GM12873 (cell line): Measurements from ENCODE around the gene GPC5.

Source experiments
- TF ChIP-seq, protein P1 (sequence below): IDR thresholded peaks from 2 replicates; pipeline ENCODE4 v1.5.1; 2012; ENCODE audit warnings: low read depth, mild to moderate bottlenecking, moderate library complexity, low read length, control low read depth; ENCODE audit not compliant: insufficient read depth; ENCODE audit errors: missing control alignments

The GPC5 gene

DNA sequence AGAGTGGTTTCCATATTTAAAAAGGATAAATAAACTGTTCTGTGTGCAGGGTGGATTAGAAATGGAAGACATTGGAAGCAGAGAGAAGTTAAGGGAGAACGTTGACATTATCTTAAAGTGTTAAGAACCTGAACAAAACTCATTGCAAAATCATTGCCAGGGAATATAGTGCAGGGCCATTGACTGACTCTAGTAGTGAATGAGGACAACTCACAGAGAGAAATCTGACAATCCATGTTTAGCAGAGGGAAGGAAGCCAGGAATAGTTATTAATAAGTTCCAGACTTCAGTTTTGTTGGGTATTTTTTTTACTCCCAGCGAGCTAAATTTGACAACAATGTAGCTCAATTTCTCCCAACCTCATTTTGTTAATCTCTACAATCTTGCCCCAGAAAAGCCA lies 1273.4 kb downstream of the GPC5 start:
- TF ChIP-seq, protein P1, sequence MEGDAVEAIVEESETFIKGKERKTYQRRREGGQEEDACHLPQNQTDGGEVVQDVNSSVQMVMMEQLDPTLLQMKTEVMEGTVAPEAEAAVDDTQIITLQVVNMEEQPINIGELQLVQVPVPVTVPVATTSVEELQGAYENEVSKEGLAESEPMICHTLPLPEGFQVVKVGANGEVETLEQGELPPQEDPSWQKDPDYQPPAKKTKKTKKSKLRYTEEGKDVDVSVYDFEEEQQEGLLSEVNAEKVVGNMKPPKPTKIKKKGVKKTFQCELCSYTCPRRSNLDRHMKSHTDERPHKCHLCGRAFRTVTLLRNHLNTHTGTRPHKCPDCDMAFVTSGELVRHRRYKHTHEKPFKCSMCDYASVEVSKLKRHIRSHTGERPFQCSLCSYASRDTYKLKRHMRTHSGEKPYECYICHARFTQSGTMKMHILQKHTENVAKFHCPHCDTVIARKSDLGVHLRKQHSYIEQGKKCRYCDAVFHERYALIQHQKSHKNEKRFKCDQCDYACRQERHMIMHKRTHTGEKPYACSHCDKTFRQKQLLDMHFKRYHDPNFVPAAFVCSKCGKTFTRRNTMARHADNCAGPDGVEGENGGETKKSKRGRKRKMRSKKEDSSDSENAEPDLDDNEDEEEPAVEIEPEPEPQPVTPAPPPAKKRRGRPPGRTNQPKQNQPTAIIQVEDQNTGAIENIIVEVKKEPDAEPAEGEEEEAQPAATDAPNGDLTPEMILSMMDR, result no peak

DNA sequence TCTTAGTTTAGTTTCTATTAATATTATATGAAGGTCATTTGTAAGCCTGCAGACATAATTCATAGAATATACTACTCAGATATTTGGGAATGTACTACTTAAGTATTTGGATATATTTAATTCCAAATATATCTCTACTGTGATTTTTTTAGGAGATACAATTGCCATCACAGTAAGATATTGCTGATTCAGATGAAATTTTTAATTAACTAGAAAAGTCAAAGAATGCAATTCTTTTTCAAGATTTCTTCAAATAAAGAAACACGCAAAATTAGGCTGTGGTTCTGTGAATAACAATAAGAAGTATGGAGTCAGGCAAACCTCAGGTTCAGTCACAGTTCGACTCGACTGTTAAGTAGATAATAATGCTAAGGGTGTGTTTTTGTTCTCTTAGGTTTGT lies 1277.8 kb downstream of the GPC5 start:
- TF ChIP-seq, protein P1, result no peak

DNA sequence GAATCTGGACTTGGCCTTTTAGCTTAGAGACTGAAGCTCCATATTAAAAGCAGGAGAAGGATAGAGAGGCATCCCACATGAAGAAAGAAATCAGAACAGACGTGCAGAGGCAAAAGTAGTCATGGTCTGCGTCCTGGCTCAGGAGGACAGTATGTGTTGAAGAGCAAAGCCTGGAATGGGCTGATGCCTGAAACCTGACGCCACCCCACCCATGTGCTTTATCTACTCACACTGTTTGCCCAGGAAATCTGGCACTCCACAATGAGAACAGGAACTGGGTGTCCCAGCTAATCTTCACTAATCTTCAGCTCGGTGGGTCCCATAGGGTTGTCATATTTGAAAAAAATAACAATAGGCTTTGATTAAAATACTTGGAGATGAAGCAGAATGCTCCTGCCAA lies 1279.2 kb downstream of the GPC5 start:
- TF ChIP-seq, protein P1, result no peak

DNA sequence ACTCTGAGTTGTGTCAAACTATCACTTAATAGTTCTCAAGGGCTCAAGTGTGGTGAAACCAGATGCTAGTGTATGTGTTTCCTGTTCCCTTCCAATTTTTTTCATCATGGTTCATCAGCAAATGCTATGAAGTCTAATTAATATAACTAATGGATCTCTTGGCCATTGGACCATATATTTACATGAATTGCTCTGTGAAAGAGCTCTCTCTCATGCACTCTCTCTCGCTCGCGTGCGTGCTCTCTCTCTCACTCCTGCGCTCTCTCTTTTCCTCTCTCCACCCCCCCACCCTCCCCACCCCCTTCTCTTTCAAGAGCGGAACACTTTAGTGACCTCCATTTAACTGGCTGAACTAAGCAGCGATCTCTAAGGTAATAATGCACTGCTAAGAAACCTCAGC lies 1281.2 kb downstream of the GPC5 start:
- TF ChIP-seq, protein P1, result no peak

GRCh38 chr13:92681239-92681638 lies 1282.8 kb downstream of the GPC5 start:
- TF ChIP-seq, protein P1, result no peak

- TF ChIP-seq, protein P1, result no peak
Measured at GRCh38 chr13:92682832-92683517, 1284.6 kb downstream of the GPC5 start.

- TF ChIP-seq, protein P1, result no peak
Measured at GRCh38 chr13:92694047-92694446, 1295.6 kb downstream of the GPC5 start.

- TF ChIP-seq, protein P1, result no peak
Measured at GRCh38 chr13:92716749-92717148, 1318.3 kb downstream of the GPC5 start.
